ENCODE measurements around the gene ZMYND11. TPM values are rescaled to one million over a fixed set of nuclear protein-coding genes. Genes with fewer than 3 reads are reported as not detected.
A peak's percentile ranks its signal among the peaks of the same experiment; 100 is the strongest.

ZMYND11 gene
- total and polyA plus RNA-seq, 2 of the 13 experiments (the other 11 are each of a cell fraction or from before 2014, with no cell fraction given) = 17.5 to 38.7 TPM

- H3K27me3 ChIP-seq (ENCODE audit: control insufficient read depth in 1 of 2, insufficient read depth in 2 of 2, low read length in 2 of 2) = no peaks in the 10 kb centered on the region
- H3K36me3 ChIP-seq (replicated peaks in 1 of 2; ENCODE audit: control insufficient read depth in 1 of 2, insufficient read depth in 2 of 2, low read length in 2 of 2) = no peaks in the 10 kb centered on the region
- FAIRE-seq (no peak), DNase-seq (ENCODE audit: low spot score) (no peak), ATAC-seq (no peak)
- ChIA-PET POLR2A (no interaction called here), CTCF (ENCODE audit: low intra/inter-chr PET ratio, low total read pairs) (no interaction called here)
- TF ChIP-seq ZBTB21 (CRISPR knock-in tag; IDR thresholded peaks at IDR 0.05) (no peak), NONO (IDR thresholded peaks at IDR 0.05) (no peak), NONO (CRISPR knock-in tag; conservative IDR thresholded peaks at IDR 0.05) (no peak), ZKSCAN5 (CRISPR knock-in tag; IDR thresholded peaks at IDR 0.05) (no peak), GFI1 (CRISPR knock-in tag; IDR thresholded peaks at IDR 0.05; ENCODE audit: borderline replicate concordance) (no peak), TP53 (CRISPR knock-in tag; conservative IDR thresholded peaks at IDR 0.05) (no peak), KDM1A (CRISPR knock-in tag; IDR thresholded peaks at IDR 0.05) (no peak), ARID3A (IDR thresholded peaks at IDR 0.05; ENCODE audit: low read depth, low read length) (no peak), HCFC1 (IDR thresholded peaks at IDR 0.05; ENCODE audit: low read depth, low read length) (no peak), CREBL2 (CRISPR knock-in tag; IDR thresholded peaks at IDR 0.05; ENCODE audit: borderline replicate concordance) (no peak), SALL1 (CRISPR knock-in tag; IDR thresholded peaks at IDR 0.05) (no peak), ZNF142 (CRISPR knock-in tag; IDR thresholded peaks at IDR 0.05) (no peak)
- TSS peak; percentile 27 for BruUV-seq (replicated peaks)
- H4K20me1 ChIP-seq (ENCODE audit: insufficient read depth, low read length) = peaks cover 7% of the 10 kb centered on the region; the same call in 1 of the 2 replicates
- in situ Hi-C loops (cut with HindIII; ENCODE audit: extremely low pct_ligation_motif_present, low pct_unique_long_range_greater_than_20kb) = no loop called here
- H3K27ac ChIP-seq (ENCODE audit: extremely low read length, insufficient read depth, low read length) = no peak overlapping the region
- H3K4me1 ChIP-seq (ENCODE audit: insufficient read depth, low read length) = peaks cover 63% of the 10 kb centered on the region
- H3K9me3 ChIP-seq (ENCODE audit: low read length) = no peaks in the 10 kb centered on the region
- H3K4me2 ChIP-seq (ENCODE audit: low read depth, low read length) = no peak overlapping the region
- H2AFZ ChIP-seq (ENCODE audit: low read length) = no peak overlapping the region
- no peak overlapping the region for H3K9ac ChIP-seq (ENCODE audit: insufficient read depth, low read depth, low read length)
- intact Hi-C loops (cut with micrococcal nuclease; ENCODE audit: unreplicated experiment) = no loop called here
- H3K79me2 ChIP-seq (ENCODE audit: insufficient read depth, low read length) = peaks cover 72% of the 10 kb centered on the region
- no peak overlapping the region for H3K4me3 ChIP-seq (replicated peaks in 1 of 3; ENCODE audit: insufficient read depth in 1 of 3, low read depth in 2 of 3, low read length in 3 of 3)
Measured at GRCh38 chr10:137606-138005, 2.4 kb downstream of the ZMYND11 start.

Measured in HepG2 (cell line).